ENCODE results near the gene ZBTB12. TPM values are rescaled to one million over a fixed set of nuclear protein-coding genes. Genes with fewer than 3 reads are reported as not detected.

ZBTB12 gene
- total and polyA plus RNA-seq, 2 of the 4 experiments (the other 2 are of a cell fraction), result 2.0 to 8.5 TPM

DNA sequence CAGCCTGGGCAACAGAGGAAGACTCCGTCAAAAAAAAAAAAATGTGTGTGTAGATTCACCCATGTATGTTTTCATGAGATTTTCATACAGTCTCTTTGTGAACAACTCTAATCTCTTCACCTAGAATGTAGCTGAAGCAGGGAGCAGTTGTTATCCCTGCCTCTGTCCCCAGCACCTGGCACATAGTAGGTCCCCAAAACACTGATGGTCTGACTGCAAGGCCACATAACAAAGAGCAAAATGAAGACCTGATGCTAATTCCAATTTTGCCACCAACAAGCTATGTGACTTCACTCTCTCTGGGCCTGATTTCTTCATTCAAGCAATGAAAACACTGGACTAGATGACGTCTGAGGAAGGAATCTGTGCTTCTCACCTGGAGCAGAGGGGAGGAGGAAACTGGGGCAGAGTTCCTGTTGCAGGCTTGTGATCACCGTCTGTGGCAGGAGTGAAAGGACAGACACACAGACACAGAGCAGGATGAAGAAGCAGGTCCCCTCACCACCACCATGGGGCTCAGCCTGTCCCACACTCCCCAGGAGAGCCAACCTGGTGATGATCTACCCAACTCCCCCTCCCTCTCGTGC is 27.7 kb downstream of the ZBTB12 start:
- no peak overlapping the region for H2BK120ac ChIP-seq (ENCODE audit: low read depth, low read length)
- no peaks in the 10 kb centered on the region for H4K20me1 ChIP-seq (ENCODE audit: insufficient read depth, low read length)
- CTCF ChIA-PET, result no interaction called here
- no peak overlapping the region for H3K9ac ChIP-seq (ENCODE audit: low read depth, low read length)
- H2AK5ac ChIP-seq (ENCODE audit: low read depth, low read length), result no peak overlapping the region
- no CpG with 5 or more reads among the region's 4 CpGs for WGBS, 2 experiments (ENCODE audit: extremely low coverage in 2 of 2, insufficient read length in 1 of 2)
- H2BK20ac ChIP-seq (ENCODE audit: low read depth, low read length), result no peak overlapping the region
- H2BK15ac ChIP-seq (ENCODE audit: low read depth, low read length), result peak overlapping the region; percentile 53; the same call in 1 of the 3 replicates
- in situ Hi-C loops (cut with MboI; ENCODE audit: low sequenced_read_pairs) (no loop called here), dilution Hi-C loops (cut with HindIII; ENCODE audit: low sequenced_read_pairs, unreplicated experiment) (no loop called here), intact Hi-C loops (cut with micrococcal nuclease) (no loop called here)
- H3K36me3 ChIP-seq (ENCODE audit: control insufficient read depth, insufficient read depth, low read length), result no peaks in the 10 kb centered on the region
- H3K79me1 ChIP-seq (ENCODE audit: low read depth in 1 of 2, low read length in 2 of 2), result no peaks in the 10 kb centered on the region
- H3K4me1 ChIP-seq (ENCODE audit: control insufficient read depth, insufficient read depth, low read length), result peaks cover 14% of the 10 kb centered on the region
- DNase-seq, result no peak
- no peak for ATAC-seq (ENCODE audit: low read depth)
- H3K9me1 ChIP-seq (ENCODE audit: insufficient read depth, low read length), result peaks cover 3% of the 10 kb centered on the region; the same call in 1 of the 2 replicates
- no peak overlapping the region for H3K4me3 ChIP-seq (ENCODE audit: insufficient read depth, low read depth, low read length)
- H3K9me3 ChIP-seq (ENCODE audit: control insufficient read depth, insufficient read depth, low read length), result no peaks in the 10 kb centered on the region
- H4K8ac ChIP-seq (ENCODE audit: low read depth in 2 of 2, low read length in 2 of 2), result no peak overlapping the region
- no peak overlapping the region for H3K4me2 ChIP-seq (ENCODE audit: low read depth, low read length)
- no peak overlapping the region for H3K18ac ChIP-seq (ENCODE audit: low read depth, low read length)
- H2AFZ ChIP-seq (replicated peaks; ENCODE audit: low read length, poor library complexity), result no peak overlapping the region
- H3K4ac ChIP-seq (ENCODE audit: low read depth, low read length), result peak overlapping the region; percentile 40; the same call in 1 of the 2 replicates
- no peak overlapping the region for H2BK5ac ChIP-seq (ENCODE audit: low read depth, low read length, poor library complexity, severe bottlenecking)
- BruUV-seq (replicated peaks), result no TSS peak
- H3K14ac ChIP-seq (replicated peaks; ENCODE audit: low read depth, low read length), result no peak overlapping the region; the same call in 1 of the 2 replicates
- TF ChIP-seq RAD21 (IDR thresholded peaks at IDR 0.05; ENCODE audit: low read length) (no peak), CEBPB (IDR thresholded peaks at IDR 0.05; ENCODE audit: low read depth, low read length) (no peak), CTCF (conservative IDR thresholded peaks at IDR 0.05; ENCODE audit: low read depth, low read length) (no peak), MAFK (IDR thresholded peaks at IDR 0.05; ENCODE audit: low read depth, low read length) (no peak), RCOR1 (IDR thresholded peaks at IDR 0.05; ENCODE audit: insufficient replicate concordance, low read length) (no peak), FOS (IDR thresholded peaks at IDR 0.05; ENCODE audit: low read depth, low read length) (no peak), MAZ (IDR thresholded peaks at IDR 0.05; ENCODE audit: borderline replicate concordance, low read depth, low read length) (no peak), BHLHE40 (IDR thresholded peaks at IDR 0.05; ENCODE audit: low read depth, low read length) (no peak), SMC3 (IDR thresholded peaks at IDR 0.05; ENCODE audit: low read depth, low read length) (no peak), NFE2L2 (IDR thresholded peaks at IDR 0.05; ENCODE audit: low read depth, low read length) (no peak), RFX5 (IDR thresholded peaks at IDR 0.05; ENCODE audit: low read depth, low read length) (no peak)
- TF ChIP-seq, protein P1, sequence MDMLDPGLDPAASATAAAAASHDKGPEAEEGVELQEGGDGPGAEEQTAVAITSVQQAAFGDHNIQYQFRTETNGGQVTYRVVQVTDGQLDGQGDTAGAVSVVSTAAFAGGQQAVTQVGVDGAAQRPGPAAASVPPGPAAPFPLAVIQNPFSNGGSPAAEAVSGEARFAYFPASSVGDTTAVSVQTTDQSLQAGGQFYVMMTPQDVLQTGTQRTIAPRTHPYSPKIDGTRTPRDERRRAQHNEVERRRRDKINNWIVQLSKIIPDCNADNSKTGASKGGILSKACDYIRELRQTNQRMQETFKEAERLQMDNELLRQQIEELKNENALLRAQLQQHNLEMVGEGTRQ (IDR thresholded peaks at IDR 0.05; ENCODE audit: low read depth, low read length), result no peak
- H4K5ac ChIP-seq (ENCODE audit: low read depth, low read length), result no peak overlapping the region
- POLR2A ChIA-PET (ENCODE audit: unreplicated experiment), result no interaction called here
- H3K56ac ChIP-seq (ENCODE audit: extremely low read depth, insufficient read depth, low read length), result no peak overlapping the region
- H3K27ac ChIP-seq (ENCODE audit: insufficient read depth, low read length), result no peak overlapping the region
- no peaks in the 10 kb centered on the region for H3K27me3 ChIP-seq (ENCODE audit: control insufficient read depth, insufficient read depth, low read length)
- H2AK9ac ChIP-seq (replicated peaks; ENCODE audit: low read depth, low read length, poor library complexity), result no peak overlapping the region
- H4K91ac ChIP-seq (ENCODE audit: insufficient read depth, low read depth, low read length), result no peak overlapping the region
- H3K23ac ChIP-seq (ENCODE audit: low read depth, low read length), result no peak overlapping the region

All from IMR-90 (cell line).